Smooth muscle cell of the umbilical artery (primary cell): ENCODE results near the gene MTAP. TPM values are rescaled to one million over a fixed set of nuclear protein-coding genes. Genes with fewer than 3 reads are reported as not detected.

Experiments
- total RNA-seq: library from RNA; depleted of rRNA; stranded (reverse); fragments of >200 nt; gene quantifications from 2 replicates; pipeline ENCODE4 v1.2.3, GENCODE V29; 2014

Gene MTAP
- 40.1 and 88.5 TPM in 2 replicates for total RNA-seq

GRCh38 chr9:21802418-21803000, at the start of gene MTAP:
Gene MTAP (plus strand): TSS chr9:21802636. CDS start chr9:21802749, 113 bp downstream.

Other genes starting within 250 kb of the MTAP start
- 25.8 and 27.9 TPM in 2 replicates for gene CDKN2A, start 191.8 kb downstream of the MTAP start, total RNA-seq
- 4.2 and 6.5 TPM in 2 replicates for gene CDKN2B-AS1, start 192.2 kb downstream of the MTAP start, total RNA-seq
- 74.0 and 173 TPM in 2 replicates for gene CDKN2B, start 206.7 kb downstream of the MTAP start, total RNA-seq